ENCODE measurements around the gene SRSF11. TPM values are rescaled to one million over a fixed set of nuclear protein-coding genes. Genes with fewer than 3 reads are reported as not detected.
"Not testable (repeated sequence)": the region's sequence is repeated elsewhere in the genome, so short reads cannot be mapped to it uniquely, and the experiment has no call there.

SRSF11 gene, protein sequence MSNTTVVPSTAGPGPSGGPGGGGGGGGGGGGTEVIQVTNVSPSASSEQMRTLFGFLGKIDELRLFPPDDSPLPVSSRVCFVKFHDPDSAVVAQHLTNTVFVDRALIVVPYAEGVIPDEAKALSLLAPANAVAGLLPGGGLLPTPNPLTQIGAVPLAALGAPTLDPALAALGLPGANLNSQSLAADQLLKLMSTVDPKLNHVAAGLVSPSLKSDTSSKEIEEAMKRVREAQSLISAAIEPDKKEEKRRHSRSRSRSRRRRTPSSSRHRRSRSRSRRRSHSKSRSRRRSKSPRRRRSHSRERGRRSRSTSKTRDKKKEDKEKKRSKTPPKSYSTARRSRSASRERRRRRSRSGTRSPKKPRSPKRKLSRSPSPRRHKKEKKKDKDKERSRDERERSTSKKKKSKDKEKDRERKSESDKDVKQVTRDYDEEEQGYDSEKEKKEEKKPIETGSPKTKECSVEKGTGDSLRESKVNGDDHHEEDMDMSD
- 100 to 1,000 TPM in 4 of 5 donors, 10 to 100 TPM in 1; 73.3 to 422 (median 281) TPM for total RNA-seq
- polyA plus RNA-seq = 100 to 1,000 TPM in 2 of 3 donors, 10 to 100 TPM in 1; 42.8 to 436 (median 135) TPM
- long read RNA-seq, donor 1, partial matches to known transcripts = 0 of 4 reads
- long read RNA-seq, donor 1, other reads (novel, unspliced or antisense) = 0 of 4 reads
- long read RNA-seq, donor 2, full-length matches to known transcripts = 21 of 49 reads
- long read RNA-seq, donor 2, partial matches to known transcripts = 28 of 49 reads
- long read RNA-seq, donor 2, other reads (novel, unspliced or antisense) = 0 of 49 reads
- long read RNA-seq, donor 3, full-length matches to known transcripts = 20 of 58 reads
- long read RNA-seq, donor 3, partial matches to known transcripts = 38 of 58 reads
- long read RNA-seq, donor 3, other reads (novel, unspliced or antisense) = 0 of 58 reads
- long read RNA-seq, donor 4, partial matches to known transcripts = 0 of 4 reads
- long read RNA-seq, donor 4, other reads (novel, unspliced or antisense) = 0 of 4 reads
- long read RNA-seq, donor 5, transcript SRSF11-201 (10 exons, 3,034 nt) = major isoform, 5 of 62 reads
- long read RNA-seq, donor 5, partial matches to known transcripts = 49 of 62 reads
- long read RNA-seq, donor 5, other reads (novel, unspliced or antisense) = 0 of 62 reads
- long read RNA-seq, donor 6 = 0 reads
- long read RNA-seq, donor 7, full-length matches to known transcripts = 10 of 57 reads
- long read RNA-seq, donor 7, partial matches to known transcripts = 47 of 57 reads
- long read RNA-seq, donor 7, other reads (novel, unspliced or antisense) = 0 of 57 reads
- long read RNA-seq, donor 8, full-length matches to known transcripts = 21 of 112 reads
- long read RNA-seq, donor 8, partial matches to known transcripts = 91 of 112 reads
- long read RNA-seq, donor 8, other reads (novel, unspliced or antisense) = 0 of 112 reads
- long read RNA-seq, donor 9, partial matches to known transcripts = 66 of 71 reads
- long read RNA-seq, donor 9, other reads (novel, unspliced or antisense) = 0 of 71 reads
- long read RNA-seq, donor 10, transcript SRSF11-201 (10 exons, 3,034 nt) = major isoform, 7 of 20 reads
- long read RNA-seq, donor 10, partial matches to known transcripts = 7 of 20 reads
- long read RNA-seq, donor 10, other reads (novel, unspliced or antisense) = 0 of 20 reads

DNA sequence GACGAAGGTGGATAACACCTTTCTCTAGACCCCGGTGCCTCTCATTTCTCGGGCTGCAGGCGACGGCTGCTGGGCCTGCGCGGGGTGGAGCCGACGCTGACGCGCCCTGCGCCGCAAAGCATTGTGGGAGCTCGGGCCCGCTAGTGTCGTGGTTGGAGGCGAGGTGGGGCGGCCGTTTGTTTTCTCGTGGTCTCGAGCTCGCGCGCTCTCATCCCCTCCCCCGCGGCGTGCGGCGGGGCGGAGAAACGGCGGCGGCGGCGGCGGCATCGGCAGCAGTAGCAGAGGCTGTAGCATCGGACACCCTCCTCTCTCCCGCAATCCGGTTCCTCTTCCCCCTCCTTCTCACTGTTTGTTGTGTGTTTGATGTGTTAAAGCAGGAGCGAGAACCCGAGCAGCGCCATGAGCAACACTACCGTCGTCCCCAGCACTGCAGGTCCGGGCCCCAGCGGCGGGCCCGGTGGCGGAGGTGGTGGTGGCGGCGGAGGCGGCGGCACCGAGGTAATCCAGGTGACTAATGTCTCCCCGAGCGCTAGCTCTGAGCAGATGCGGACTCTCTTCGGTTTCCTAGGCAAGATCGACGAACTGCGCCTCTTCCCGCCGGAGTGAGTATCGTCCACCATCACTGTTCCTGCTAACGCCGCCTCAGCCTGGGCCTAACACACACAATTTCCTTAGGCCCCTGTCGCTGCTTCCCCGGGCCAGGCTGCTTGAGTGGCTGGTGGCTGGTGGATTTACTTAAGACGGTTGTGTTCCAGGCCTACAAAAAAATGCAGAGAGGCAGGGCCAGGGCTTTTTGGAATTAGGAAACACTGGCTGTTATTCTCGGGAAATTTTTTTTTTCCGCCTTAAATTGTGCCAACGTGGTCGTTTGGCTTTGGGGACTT lies at the start of gene SRSF11:
Gene SRSF11 (plus strand): TSS at position 143 of the 884 bp plus-strand sequence. CDS start 257 bp downstream, at position 400.
- peak within 1 kb of the TSS; percentile 85 to 98 (median 97) for H3K27ac ChIP-seq
- intact Hi-C loops (cut with DNase I; ENCODE audit: low total_unique reads) = no loop called here
- no peaks in the 10 kb centered on the region for H3K27me3 ChIP-seq
- TF ChIP-seq EP300 (IDR thresholded peaks at IDR 0.05) = no peak
- TF ChIP-seq POLR2A (IDR thresholded peaks at IDR 0.05) = peak in 1 of 4 donors; percentile 69
- TF ChIP-seq CTCF (IDR thresholded peaks at IDR 0.05) = peak in 2 of 7 experiments; percentile 10 to 25
- peak; percentile 72 to 93 (median 74) for TF ChIP-seq POLR2AphosphoS5 (IDR thresholded peaks at IDR 0.05)
- H3K9me3 ChIP-seq = no peaks in the 10 kb centered on the region
- DNase-seq = peak; percentile 97 to 99
- WGBS, 5 donors = 0 to 1% (median 0%) methylated on average over 40 to 74 of the region's 74 CpGs
- H3K4me1 ChIP-seq = peaks cover 21 to 58% (median 41%) of the 10 kb centered on the region in 4 donors
- H3K36me3 ChIP-seq = peaks cover 0 to 35% (median 27%) of the 10 kb centered on the region in 4 donors
- peak within 1 kb of the TSS; percentile 64 to 76 (median 68) for H3K4me3 ChIP-seq

DNA sequence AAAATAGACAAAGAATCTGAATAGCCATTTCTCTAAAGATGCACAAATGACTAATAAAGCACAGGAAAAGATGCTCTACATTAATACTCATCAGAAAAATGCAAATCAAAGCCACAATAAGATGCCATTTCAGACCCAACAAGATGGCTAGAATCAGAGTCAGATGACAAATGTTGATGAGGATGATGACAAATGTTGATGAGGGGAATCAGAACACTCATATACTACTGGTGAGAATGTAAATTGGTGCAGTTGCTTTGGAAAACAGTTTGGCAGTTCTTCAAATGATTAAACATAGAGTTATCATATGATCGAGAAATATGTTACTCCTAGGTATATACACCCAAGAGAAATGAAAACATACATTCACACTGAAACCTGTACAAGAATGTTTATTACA lies 49.7 kb upstream of the SRSF11 start:
- Histone ChIP-seq H3K27ac (no peak overlapping the region), H3K4me1 (no peaks in the 10 kb centered on the region), H3K36me3 (peaks cover 0 to 39% (median 34%) of the 10 kb centered on the region in 4 donors), H3K4me3 (no peak overlapping the region), H3K9me3 (no peaks in the 10 kb centered on the region), H3K27me3 (no peaks in the 10 kb centered on the region)
- 77 to 83% (median 79%) methylated on average over 1 of the region's 1 CpG for WGBS, 5 donors
- TF ChIP-seq CTCF (IDR thresholded peaks at IDR 0.05) = no peak
- no peak for TF ChIP-seq POLR2AphosphoS5 (IDR thresholded peaks at IDR 0.05)
- TF ChIP-seq EP300 (IDR thresholded peaks at IDR 0.05) = no peak
- no peak for TF ChIP-seq POLR2A (IDR thresholded peaks at IDR 0.05)
- no peak for DNase-seq
- intact Hi-C loops (cut with DNase I; ENCODE audit: low total_unique reads) = no loop called here

DNA sequence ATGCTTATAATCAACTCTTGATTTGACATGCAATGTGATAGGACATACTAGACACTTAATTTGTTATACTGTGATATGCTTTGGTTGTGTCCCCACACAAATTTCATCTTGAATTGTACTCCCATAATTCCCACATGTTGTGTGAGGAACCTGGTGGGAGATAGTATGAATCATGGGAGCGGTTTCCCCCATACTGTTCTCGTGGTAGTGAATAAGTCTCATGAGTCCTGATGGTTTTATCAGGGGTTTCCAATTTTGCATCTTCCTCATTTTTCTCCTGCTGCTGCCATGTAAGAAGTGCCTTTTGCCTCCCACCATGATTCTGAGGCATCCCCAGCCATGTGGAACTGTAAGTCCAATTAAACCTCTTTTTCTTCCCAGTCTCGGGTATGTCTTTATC lies 36.0 kb upstream of the SRSF11 start:
- peaks cover 4 to 43% (median 23%) of the 10 kb centered on the region in 4 donors for H3K36me3 ChIP-seq
- H3K4me3 ChIP-seq; H3K4me1 ChIP-seq; H3K27me3 ChIP-seq; H3K27ac ChIP-seq; H3K9me3 ChIP-seq; DNase-seq; intact Hi-C loops (cut with DNase I; ENCODE audit: low total_unique reads): not testable (repeated sequence)
- WGBS, 5 donors = 96 to 99% (median 97%) methylated on average over 3 of the region's 3 CpGs

All from stomach (tissue), 19 donors.